Daoy (cell line): ENCODE measurements around the gene CALN1. TPM values are rescaled to one million over a fixed set of nuclear protein-coding genes. Genes with fewer than 3 reads are reported as not detected.

Experiments used
- DNase-seq: peaks from one replicate; pipeline ENCODE4 v3.0.0-alpha.2; 2015; ENCODE audit warnings: low read depth
- total RNA-seq: library from RNA; depleted of rRNA; stranded (reverse); fragments of >200 nt; shearing (Covaris generic); gene quantifications from 2 replicates; pipeline ENCODE4 v1.2.3, GENCODE V29; 2014

The CALN1 gene
- total RNA-seq, 1 experiment from 2014 or later = 2.8 TPM

DNA sequence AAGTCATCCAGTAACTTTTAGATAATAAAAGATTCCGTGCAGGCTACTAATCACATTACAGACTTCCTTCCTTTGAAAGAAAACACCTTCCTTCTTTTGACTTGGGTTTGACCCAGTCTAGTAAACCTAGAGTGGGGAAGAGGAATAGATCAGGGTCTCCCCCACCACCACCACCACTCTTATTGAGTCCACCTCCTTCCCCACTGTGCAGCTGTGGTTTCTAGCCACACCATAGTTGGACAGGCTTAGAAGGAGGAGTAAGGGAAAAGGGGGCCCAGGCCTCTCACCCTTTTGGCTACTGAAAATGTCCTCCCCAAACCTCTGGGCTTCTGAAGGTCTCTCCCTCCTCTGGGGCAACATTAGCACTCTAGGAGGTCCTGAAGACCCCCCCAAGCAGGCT is 372.7 kb downstream of the CALN1 start:
- no peak for DNase-seq

DNA sequence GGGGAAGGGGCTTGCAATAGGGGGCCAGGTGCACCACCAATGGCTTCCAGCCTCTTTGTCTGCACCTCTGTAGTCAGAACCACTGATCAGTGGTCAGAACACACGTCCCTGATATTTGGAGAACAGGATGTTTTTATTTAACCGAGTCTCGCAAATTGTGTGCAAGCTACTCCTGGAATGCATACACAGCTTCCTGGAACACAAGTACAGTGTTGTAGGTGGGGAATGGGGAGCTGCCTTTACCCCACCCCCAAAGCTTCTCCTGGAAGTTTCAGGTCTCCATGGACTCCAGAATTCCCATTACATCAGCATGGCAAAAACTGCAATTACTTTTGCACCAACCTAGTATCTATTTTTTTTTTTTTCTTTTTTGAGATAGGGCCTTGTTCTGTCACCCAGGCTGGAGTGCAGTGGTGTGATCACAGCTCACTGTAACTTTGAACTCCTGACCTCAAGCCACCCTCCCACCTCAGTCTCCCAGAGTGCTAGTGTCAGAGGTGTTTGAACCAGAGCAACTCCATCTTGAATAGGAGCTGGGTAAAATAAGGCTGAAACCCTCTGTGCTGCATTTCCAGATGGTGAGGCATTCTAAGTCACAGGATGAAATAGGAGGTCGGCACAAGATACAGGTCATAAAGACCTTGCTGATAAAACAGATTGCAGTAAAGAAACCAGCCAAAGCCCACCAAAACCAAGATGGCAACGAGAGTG is 374.0 kb downstream of the CALN1 start:
- DNase-seq = no peak

DNA sequence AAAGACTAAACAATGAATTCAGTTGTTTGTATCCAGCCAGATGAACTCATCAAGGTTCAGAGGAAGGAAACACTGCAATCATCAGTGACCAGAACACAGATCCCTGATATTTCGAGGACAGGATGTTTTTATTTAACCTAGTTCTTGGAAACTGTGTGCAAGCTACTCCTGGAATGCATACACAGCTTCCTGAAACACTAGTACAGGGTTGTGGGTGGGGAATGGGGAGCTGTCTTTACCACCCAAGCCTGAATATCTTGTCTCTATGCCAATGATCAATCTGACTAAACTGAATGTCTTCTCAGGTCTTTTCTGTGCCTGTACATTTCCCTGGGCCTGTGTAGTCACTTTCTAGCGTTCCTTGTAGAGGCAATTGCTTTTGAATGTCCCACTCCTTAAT is 374.6 kb downstream of the CALN1 start:
- DNase-seq = no peak

- no peak for DNase-seq
Observed at GRCh38 chr7:72035266-72035665, 376.9 kb downstream of the CALN1 start.

GRCh38 chr7:72032934-72033333 is 379.2 kb downstream of the CALN1 start:
- no peak for DNase-seq

DNA sequence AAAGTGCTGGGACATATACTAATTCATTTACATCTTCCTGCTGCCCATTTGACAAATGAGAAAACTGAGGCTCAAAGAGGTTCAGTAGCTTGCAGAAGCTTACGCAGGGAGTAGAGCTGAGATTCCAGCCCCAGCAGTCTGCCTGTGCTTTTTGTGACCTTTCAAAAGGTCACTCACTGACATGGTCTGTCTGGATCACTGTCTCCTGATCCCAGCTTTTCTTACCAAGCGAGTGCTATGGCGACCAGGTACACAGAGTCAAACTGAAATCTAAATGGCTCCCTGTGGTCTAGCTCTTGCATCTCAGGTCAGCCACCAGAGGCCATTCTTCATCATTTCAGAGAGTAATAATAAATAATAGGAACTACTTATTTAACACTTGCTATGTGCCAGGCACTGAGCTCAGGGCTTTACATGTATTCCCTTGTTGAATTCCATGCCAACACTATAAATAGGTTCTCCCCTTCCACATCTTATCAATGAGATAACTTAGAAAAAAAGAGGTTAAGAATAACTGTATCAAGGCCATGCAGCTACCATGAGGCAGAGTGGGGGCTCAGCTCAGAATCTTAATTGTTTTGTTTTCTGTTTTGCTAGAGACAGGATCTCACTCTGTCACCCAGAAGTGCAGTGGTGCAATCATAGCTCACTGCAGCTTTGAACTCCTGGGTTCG is 381.0 kb downstream of the CALN1 start:
- no peak for DNase-seq

- no peak for DNase-seq
Observed at GRCh38 chr7:72028267-72028666, 383.9 kb downstream of the CALN1 start.

- no peak for DNase-seq
Observed at GRCh38 chr7:72025381-72025960, 386.7 kb downstream of the CALN1 start.

- no peak for DNase-seq
Observed at GRCh38 chr7:72023926-72024325, 388.2 kb downstream of the CALN1 start.

- DNase-seq = no peak
Observed at GRCh38 chr7:72021716-72022115, 390.4 kb downstream of the CALN1 start.

DNA sequence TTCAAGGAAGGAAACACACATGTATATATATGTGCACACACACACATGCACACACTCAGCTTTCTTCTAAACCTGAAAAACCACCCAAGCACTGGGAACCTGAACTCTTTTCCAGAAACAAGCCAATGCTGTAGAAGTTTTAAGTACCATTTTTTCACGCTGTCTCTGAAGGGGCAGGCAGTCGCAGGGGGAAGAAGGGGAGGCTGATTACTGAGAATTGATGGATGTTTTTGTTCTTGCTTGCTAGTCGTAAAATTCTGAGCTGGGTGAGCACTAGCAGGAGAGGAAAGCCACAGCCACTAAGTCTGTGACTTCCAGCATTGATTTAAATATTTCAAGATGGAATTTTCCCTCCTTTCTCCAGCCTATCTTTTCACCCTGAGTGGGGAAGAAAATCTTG is 391.8 kb downstream of the CALN1 start:
- no peak for DNase-seq

- no peak for DNase-seq
Observed at GRCh38 chr7:72019436-72019835, 392.7 kb downstream of the CALN1 start.

GRCh38 chr7:72017756-72018155 is 394.4 kb downstream of the CALN1 start:
- no peak for DNase-seq

DNA sequence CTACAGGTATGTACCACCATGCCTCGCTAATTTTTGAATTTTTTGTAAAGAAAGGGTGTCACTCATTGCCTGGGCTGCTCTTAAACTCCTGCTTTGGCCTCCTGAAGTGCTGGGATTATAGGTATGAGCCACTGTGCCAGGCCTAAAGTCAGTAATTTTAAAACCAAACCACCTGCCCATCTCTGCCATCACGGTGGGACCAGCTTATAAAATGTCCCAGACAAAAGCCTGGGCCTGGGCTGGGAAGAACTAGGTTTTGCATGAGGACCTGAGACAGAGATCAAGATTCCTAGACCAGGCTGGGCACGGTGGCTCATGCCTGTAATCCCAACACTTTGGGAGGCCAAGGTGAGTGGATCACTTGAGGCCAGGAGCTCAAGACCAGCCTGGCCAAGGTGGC is 395.6 kb downstream of the CALN1 start:
- DNase-seq = no peak

DNA sequence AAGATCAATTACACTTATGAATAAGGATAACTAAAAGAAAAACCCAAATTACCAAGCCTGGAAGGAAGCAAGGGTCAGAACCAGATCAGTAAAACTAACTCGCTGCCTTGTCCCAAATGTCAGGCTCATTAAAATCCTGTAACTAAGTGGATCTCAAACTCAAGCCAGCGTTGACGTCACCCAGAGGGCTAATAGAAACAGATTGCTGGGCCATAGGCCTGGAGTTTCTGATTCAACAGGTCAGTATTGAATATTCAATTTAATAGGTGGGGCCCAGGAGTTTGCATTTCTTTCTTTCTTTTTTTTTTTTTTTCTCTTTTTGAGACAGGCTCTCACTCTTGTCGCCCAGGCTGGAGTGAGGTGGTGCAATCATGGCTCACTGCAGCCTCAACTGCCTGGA is 397.0 kb downstream of the CALN1 start:
- DNase-seq = no peak

GRCh38 chr7:72007018-72007417 is 405.1 kb downstream of the CALN1 start:
- DNase-seq = no peak

DNA sequence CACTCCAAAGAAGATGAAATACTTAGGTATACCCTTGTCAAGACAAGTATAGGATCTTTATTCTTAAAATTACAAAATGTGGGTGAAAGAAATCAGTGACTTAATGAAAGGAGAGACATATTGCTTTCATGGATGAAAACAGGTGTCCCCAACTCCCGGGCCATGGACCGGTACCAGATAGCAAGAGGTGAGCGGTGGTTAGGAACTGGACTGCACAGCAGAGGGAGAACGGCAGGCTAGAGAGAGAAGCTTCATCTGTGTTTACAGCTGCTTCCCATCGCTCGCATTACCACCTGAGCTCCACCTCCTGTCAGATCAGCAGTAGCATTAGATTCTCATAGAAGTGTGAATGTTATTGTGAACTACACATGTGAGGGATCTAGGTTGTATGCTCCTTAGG is 408.9 kb downstream of the CALN1 start:
- no peak for DNase-seq

DNA sequence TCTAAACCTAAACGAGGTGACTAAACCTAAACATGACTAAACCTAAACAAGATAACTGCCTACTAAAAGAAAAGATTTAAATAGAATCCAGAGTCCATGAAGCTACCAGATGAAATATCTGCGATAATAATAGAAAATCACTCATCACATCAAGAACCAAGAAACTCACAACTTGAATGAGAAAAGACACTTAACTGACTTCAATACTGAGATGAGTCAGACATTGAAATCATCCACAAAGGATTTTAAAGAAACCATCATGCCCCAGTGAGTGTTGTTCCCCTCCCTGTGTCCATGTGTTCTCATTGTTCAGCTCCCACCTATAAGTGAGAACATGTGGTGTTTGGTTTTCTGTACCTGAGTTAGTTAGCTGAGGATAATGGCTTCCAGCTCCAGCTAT is 416.0 kb downstream of the CALN1 start:
- no peak for DNase-seq

DNA sequence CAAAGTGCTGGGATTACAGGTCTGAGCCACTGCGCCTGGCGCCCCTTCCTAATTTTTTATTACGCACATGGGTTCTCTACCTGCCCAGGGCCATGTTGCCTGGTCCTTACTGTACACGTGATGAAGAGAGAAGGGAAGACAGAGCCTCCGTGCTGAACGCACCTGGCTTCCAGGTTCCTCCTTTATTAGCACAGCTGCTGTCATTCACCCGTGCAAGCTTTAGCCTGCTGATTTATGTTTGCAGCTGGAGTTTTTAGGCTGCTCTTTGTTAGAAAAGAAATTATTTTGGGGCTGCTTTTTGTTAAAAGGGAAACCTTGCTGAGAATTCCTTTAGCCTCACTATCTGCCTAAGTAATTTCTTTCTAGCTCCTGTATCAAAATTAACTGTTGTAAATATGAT is 417.0 kb downstream of the CALN1 start:
- DNase-seq = no peak

- DNase-seq = no peak
Observed at GRCh38 chr7:71991586-71991985, 420.6 kb downstream of the CALN1 start.

- no peak for DNase-seq
Observed at GRCh38 chr7:71990138-71990462, 422.0 kb downstream of the CALN1 start.

DNA sequence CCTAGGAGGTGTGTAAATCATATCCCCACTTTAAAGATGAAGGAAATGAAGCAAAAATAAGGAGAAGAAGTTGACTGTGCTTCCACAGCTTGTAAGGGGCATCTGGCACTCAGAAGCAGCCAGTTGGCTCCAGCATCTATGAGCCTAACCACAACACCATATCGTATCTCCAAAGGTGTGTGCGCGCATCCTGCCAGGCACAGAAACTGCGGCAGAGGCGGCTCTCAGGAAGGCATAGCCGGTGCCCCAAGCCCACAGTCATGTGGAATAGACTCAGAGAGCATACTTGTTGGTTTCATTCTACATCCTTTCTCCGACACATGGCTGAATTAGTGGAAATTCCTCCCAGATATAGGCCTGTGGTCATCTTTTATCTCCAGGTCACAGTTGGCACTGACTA is 423.9 kb downstream of the CALN1 start:
- DNase-seq = no peak

- no peak for DNase-seq
Observed at GRCh38 chr7:71987200-71987767, 424.9 kb downstream of the CALN1 start.
